Liver (tissue), 9 donors: ENCODE data around the gene CAMK2B. TPM values are rescaled to one million over a fixed set of nuclear protein-coding genes. Genes with fewer than 3 reads are reported as not detected.

Source experiments
- DNase-seq: peaks from one replicate; pipeline ENCODE4 v3.0.0-alpha.2; 2017; ENCODE audit warnings: low spot score
- H3K27ac ChIP-seq, 2 donors: one replicate each; pipeline ENCODE4 v1.7.0; 2013; ENCODE audit warnings: inconsistent platforms in 2 of 2, low read length in 2 of 2, control low read depth in 1 of 2, low read depth in 1 of 2, mild to moderate bottlenecking in 1 of 2
- H3K27me3 ChIP-seq, 4 donors: one replicate each; pipeline versions ENCODE4 v1.6.1 to v1.7.0; 2013; ENCODE audit warnings: low read length in 3 of 4, inconsistent platforms in 1 of 4, mild to moderate bottlenecking in 1 of 4, moderate library complexity in 1 of 4; ENCODE audit not compliant: control insufficient read depth in 4 of 4, insufficient read depth in 4 of 4
- H3K36me3 ChIP-seq, 4 donors: one replicate each; pipeline versions ENCODE4 v1.6.1 to v1.7.0; 2013; ENCODE audit warnings: low read length in 3 of 4, mild to moderate bottlenecking in 3 of 4, low read depth in 1 of 4, moderate library complexity in 1 of 4; ENCODE audit not compliant: control insufficient read depth in 4 of 4, insufficient read depth in 3 of 4
- H3K4me1 ChIP-seq, 4 donors: one replicate each; pipeline versions ENCODE4 v1.6.1 to v1.7.0; 2013; ENCODE audit warnings: low read length in 3 of 4, mild to moderate bottlenecking in 3 of 4, moderate library complexity in 1 of 4; ENCODE audit not compliant: control insufficient read depth in 4 of 4, insufficient read depth in 4 of 4
- H3K4me3 ChIP-seq, 3 donors: one replicate each; pipeline versions ENCODE4 v1.6.1 to v1.7.0; 2013; ENCODE audit warnings: low read length in 3 of 3, control low read depth in 1 of 3, low read depth in 1 of 3, mild to moderate bottlenecking in 1 of 3
- H3K9ac ChIP-seq, 2 donors: one replicate each; pipeline ENCODE4 v1.7.0; 2013; ENCODE audit warnings: low read length in 2 of 2, mild to moderate bottlenecking in 2 of 2, moderate library complexity in 2 of 2, control low read depth in 1 of 2, low read depth in 1 of 2
- H3K9me3 ChIP-seq, 4 donors: one replicate each; pipeline versions ENCODE4 v1.6.1 to v1.7.0; 2013; ENCODE audit warnings: low read length in 3 of 4; ENCODE audit not compliant: control insufficient read depth in 4 of 4
- ATF3 ChIP-seq: IDR thresholded peaks from 2 replicates; pipeline ENCODE4 v1.6.1; 2016; ENCODE audit warnings: antibody characterized with exemption
- CTCF ChIP-seq: fragments of 150-350 bp; IDR thresholded peaks from 2 replicates; pipeline ENCODE4 v1.5.1; 2017; ENCODE audit warnings: improper control_type of control experiment, low read depth, low read length; ENCODE audit not compliant: missing input control
- EGR1 ChIP-seq, 2 donors: IDR thresholded peaks; 2 replicates each; pipeline ENCODE4 v1.6.1; 2016 to 2018; ENCODE audit warnings: antibody characterized with exemption in 2 of 2, low read depth in 2 of 2
- FOXA1 ChIP-seq: IDR thresholded peaks from 2 replicates; pipeline ENCODE4 v1.6.1; 2016; ENCODE audit warnings: antibody characterized with exemption
- FOXA2 ChIP-seq: IDR thresholded peaks from 2 replicates; pipeline ENCODE4 v1.6.1; 2016; ENCODE audit warnings: antibody characterized with exemption
- GABPA ChIP-seq, 2 donors: IDR thresholded peaks in 1 of 2; conservative IDR thresholded peaks in 1 of 2; 2 replicates each; pipeline ENCODE4 v1.6.1; 2016; ENCODE audit warnings: antibody characterized with exemption in 2 of 2, mild to moderate bottlenecking in 1 of 2, moderate library complexity in 1 of 2
- HNF4A ChIP-seq, 2 donors: conservative IDR thresholded peaks; 2 replicates each; pipeline ENCODE4 v1.6.1; 2016; ENCODE audit warnings: antibody characterized with exemption in 2 of 2, mild to moderate bottlenecking in 2 of 2
- HNF4G ChIP-seq: IDR thresholded peaks from 2 replicates; pipeline ENCODE4 v1.6.1; 2016; ENCODE audit warnings: antibody characterized with exemption
- JUND ChIP-seq, 2 donors: IDR thresholded peaks; 2 replicates each; pipeline ENCODE4 v1.6.1; 2016; ENCODE audit warnings: antibody characterized with exemption in 2 of 2
- NR2F2 ChIP-seq: IDR thresholded peaks from 2 replicates; pipeline ENCODE4 v1.6.1; 2016; ENCODE audit warnings: antibody characterized with exemption
- RAD21 ChIP-seq, 2 donors: IDR thresholded peaks; 2 replicates each; pipeline ENCODE4 v1.6.1; 2016; ENCODE audit warnings: antibody characterized with exemption in 2 of 2, mild to moderate bottlenecking in 2 of 2
- RXRA ChIP-seq, 2 donors: IDR thresholded peaks; 2 replicates each; pipeline ENCODE4 v1.6.1; 2017 to 2018; ENCODE audit warnings: antibody characterized with exemption in 2 of 2, mild to moderate bottlenecking in 1 of 2
- SP1 ChIP-seq: IDR thresholded peaks from 2 replicates; pipeline ENCODE4 v1.6.1; 2018; ENCODE audit warnings: antibody characterized with exemption, mild to moderate bottlenecking
- TAF1 ChIP-seq: conservative IDR thresholded peaks from 2 replicates; pipeline ENCODE4 v1.6.1; 2016; ENCODE audit warnings: antibody characterized with exemption, mild to moderate bottlenecking
- YY1 ChIP-seq: IDR thresholded peaks from 2 replicates; pipeline ENCODE4 v1.6.1; 2016; ENCODE audit warnings: antibody characterized with exemption, mild to moderate bottlenecking
- WGBS: extraction: QIAGEN DNeasy Blood & Tissue Kit; methylation state at CpG from one replicate; pipeline ENCODE4 v1.1.7; 2013; 5-methylcytosine and 5-hydroxymethylcytosine counted together
- polyA plus RNA-seq, 2 donors: library from polyadenylated mRNA; stranded (reverse) in 1 of 2; unstranded in 1 of 2; fragments of 200-250 nt in 1 of 2; fragments of >200 nt in 1 of 2; fragmentation: Nextera tagmentation in 1 of 2; extraction: Ambion mirVana in 1 of 2; gene quantifications; one replicate each; pipeline versions ENCODE4 v1.2.1 to v1.2.3, GENCODE V29; 2013 to 2015
- total RNA-seq, 2 donors: library from RNA; depleted of rRNA; stranded (reverse); fragments of >200 nt; gene quantifications; one replicate each; pipeline ENCODE4 v1.2.3, GENCODE V29; 2014
- TF ChIP-seq, protein P1 (sequence below): IDR thresholded peaks from 2 replicates; pipeline ENCODE4 v1.6.1; 2016; ENCODE audit warnings: antibody characterized with exemption, mild to moderate bottlenecking
- TF ChIP-seq, protein P2 (sequence below): IDR thresholded peaks from 2 replicates; pipeline ENCODE4 v1.6.1; 2016; ENCODE audit warnings: antibody characterized with exemption
- TF ChIP-seq, protein P3 (sequence below): IDR thresholded peaks from 2 replicates; pipeline ENCODE4 v1.6.1; 2016; ENCODE audit warnings: antibody characterized with exemption
- donor health status: healthy.
- donor health status: healthy.
- donor health status: healthy.
- donor health status: healthy.
- donor health status: healthy.

CAMK2B gene
- total and polyA plus RNA-seq, 4 donors = 2.1 to 3.3 (median 2.2) TPM; not detected in 1

DNA sequence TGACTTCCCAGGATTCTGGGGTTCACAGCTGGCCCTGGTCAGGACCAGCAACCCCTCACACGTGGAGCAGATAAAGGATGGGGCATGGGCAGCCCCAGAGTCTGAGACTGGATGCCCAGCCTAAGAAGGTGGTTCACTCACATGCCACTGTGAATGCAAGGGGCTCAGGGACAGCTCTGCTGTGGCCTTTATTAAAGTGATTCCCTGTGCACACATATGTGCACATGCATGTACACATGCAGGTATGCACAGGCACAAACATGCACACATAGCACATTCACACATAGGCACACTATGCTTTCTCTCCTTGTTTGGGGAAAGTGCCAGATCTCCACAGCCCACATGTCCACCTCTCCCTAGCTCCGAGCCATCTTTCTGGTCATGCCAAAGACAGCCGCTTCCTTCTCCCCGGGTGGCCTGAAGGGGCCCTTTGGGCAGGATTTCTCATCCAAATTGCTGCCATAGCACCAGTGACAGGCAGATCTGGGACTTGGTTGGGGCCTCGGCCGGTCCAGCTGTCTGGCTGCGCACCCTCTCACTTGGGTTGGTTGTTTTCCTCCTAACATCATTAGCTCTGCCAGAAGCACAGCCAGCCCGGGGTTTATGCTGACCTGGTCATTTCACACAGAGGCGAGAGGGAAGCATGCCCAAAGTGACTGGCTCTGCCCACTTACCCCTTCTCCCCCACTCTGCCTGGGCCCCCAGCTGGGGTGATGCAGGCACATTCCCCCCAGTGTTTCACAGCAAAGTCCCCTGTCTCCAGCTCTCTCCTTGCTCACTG lies 137.6 kb downstream of the CAMK2B start:
- TF ChIP-seq ATF3 (no peak), HNF4A (conservative IDR thresholded peaks at IDR 0.05) (no peak), SP1 (no peak)
- peaks cover 3 to 7% (median 6%) of the 10 kb centered on the region in 4 donors for H3K9me3 ChIP-seq
- no peaks in the 10 kb centered on the region for H3K36me3 ChIP-seq
- WGBS = 75% methylated on average over 9 of the region's 9 CpGs
- H3K27ac ChIP-seq = no peak overlapping the region
- H3K9ac ChIP-seq = no peak overlapping the region
- peaks cover 0 to 10% (median 4%) of the 10 kb centered on the region in 4 donors for H3K4me1 ChIP-seq
- no peak for DNase-seq
- no peak overlapping the region for H3K4me3 ChIP-seq
- H3K27me3 ChIP-seq = no peaks in the 10 kb centered on the region

DNA sequence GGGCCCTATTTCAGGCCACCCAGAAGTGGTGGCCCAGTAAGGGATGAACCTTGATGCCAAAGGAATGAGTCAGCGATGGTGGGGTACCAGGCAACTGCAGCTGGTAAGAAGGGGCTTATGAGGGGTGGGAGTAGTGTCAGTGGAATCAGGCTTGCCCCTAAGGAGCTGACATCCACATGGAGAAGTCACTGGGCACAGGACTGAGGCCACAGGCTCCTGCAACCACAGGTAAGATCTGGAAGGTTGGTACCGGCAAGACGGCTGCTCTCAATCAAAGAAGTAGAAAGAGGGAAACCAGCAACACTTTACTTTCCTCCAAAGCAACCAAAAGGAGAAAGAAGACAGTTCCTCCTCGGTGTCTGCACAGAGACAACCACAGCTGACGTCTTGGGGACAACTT lies 138.7 kb downstream of the CAMK2B start:
- Histone ChIP-seq H3K4me3 (no peak overlapping the region), H3K27me3 (no peaks in the 10 kb centered on the region), H3K4me1 (peaks cover 0 to 10% (median 4%) of the 10 kb centered on the region in 4 donors), H3K9me3 (peaks cover 6 to 16% (median 12%) of the 10 kb centered on the region in 4 donors), H3K36me3 (no peaks in the 10 kb centered on the region), H3K9ac (no peak overlapping the region), H3K27ac (no peak overlapping the region)
- WGBS = 81% methylated on average over 5 of the region's 5 CpGs
- no peak for DNase-seq
- TF ChIP-seq NR2F2 (no peak), JUND (IDR thresholded peaks at IDR 0.05) (no peak), GABPA (IDR thresholded peaks at IDR 0.05 in 1 of 2, conservative IDR thresholded peaks at IDR 0.05 in 1 of 2) (no peak), EGR1 (IDR thresholded peaks at IDR 0.05; ENCODE audit: low read depth in 2 of 2) (no peak), RAD21 (IDR thresholded peaks at IDR 0.05) (no peak), SP1 (no peak), FOXA2 (no peak), CTCF (no peak), TAF1 (no peak), YY1 (no peak), RXRA (IDR thresholded peaks at IDR 0.05) (no peak), FOXA1 (no peak), HNF4A (conservative IDR thresholded peaks at IDR 0.05) (no peak), HNF4G (no peak), ATF3 (no peak)
- TF ChIP-seq, protein P1, sequence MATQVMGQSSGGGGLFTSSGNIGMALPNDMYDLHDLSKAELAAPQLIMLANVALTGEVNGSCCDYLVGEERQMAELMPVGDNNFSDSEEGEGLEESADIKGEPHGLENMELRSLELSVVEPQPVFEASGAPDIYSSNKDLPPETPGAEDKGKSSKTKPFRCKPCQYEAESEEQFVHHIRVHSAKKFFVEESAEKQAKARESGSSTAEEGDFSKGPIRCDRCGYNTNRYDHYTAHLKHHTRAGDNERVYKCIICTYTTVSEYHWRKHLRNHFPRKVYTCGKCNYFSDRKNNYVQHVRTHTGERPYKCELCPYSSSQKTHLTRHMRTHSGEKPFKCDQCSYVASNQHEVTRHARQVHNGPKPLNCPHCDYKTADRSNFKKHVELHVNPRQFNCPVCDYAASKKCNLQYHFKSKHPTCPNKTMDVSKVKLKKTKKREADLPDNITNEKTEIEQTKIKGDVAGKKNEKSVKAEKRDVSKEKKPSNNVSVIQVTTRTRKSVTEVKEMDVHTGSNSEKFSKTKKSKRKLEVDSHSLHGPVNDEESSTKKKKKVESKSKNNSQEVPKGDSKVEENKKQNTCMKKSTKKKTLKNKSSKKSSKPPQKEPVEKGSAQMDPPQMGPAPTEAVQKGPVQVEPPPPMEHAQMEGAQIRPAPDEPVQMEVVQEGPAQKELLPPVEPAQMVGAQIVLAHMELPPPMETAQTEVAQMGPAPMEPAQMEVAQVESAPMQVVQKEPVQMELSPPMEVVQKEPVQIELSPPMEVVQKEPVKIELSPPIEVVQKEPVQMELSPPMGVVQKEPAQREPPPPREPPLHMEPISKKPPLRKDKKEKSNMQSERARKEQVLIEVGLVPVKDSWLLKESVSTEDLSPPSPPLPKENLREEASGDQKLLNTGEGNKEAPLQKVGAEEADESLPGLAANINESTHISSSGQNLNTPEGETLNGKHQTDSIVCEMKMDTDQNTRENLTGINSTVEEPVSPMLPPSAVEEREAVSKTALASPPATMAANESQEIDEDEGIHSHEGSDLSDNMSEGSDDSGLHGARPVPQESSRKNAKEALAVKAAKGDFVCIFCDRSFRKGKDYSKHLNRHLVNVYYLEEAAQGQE = no peak
- TF ChIP-seq, protein P2, sequence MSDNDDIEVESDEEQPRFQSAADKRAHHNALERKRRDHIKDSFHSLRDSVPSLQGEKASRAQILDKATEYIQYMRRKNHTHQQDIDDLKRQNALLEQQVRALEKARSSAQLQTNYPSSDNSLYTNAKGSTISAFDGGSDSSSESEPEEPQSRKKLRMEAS = no peak
- TF ChIP-seq, protein P3, sequence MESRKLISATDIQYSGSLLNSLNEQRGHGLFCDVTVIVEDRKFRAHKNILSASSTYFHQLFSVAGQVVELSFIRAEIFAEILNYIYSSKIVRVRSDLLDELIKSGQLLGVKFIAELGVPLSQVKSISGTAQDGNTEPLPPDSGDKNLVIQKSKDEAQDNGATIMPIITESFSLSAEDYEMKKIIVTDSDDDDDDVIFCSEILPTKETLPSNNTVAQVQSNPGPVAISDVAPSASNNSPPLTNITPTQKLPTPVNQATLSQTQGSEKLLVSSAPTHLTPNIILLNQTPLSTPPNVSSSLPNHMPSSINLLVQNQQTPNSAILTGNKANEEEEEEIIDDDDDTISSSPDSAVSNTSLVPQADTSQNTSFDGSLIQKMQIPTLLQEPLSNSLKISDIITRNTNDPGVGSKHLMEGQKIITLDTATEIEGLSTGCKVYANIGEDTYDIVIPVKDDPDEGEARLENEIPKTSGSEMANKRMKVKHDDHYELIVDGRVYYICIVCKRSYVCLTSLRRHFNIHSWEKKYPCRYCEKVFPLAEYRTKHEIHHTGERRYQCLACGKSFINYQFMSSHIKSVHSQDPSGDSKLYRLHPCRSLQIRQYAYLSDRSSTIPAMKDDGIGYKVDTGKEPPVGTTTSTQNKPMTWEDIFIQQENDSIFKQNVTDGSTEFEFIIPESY = no peak
